DOHH2 (cell line): ENCODE measurements around the gene IER5L.

Experiments
- EZH2phosphoT487 ChIP-seq: fragments of 200-600 bp; sonication (generic); IDR thresholded peaks from 2 replicates; pipeline ENCODE4 v1.6.1; 2017; ENCODE audit warnings: borderline replicate concordance, mild to moderate bottlenecking, antibody characterized with exemption, low read length, moderate library complexity, mixed read lengths
- TF ChIP-seq, protein P1 (sequence below): fragments of 200-600 bp; sonication (generic); IDR thresholded peaks from one replicate; pipeline ENCODE4 v1.5.1; 2014; ENCODE audit warnings: antibody characterized with exemption, mild to moderate bottlenecking, low read depth, low read length; ENCODE audit not compliant: poor library complexity, severe bottlenecking

DNA sequence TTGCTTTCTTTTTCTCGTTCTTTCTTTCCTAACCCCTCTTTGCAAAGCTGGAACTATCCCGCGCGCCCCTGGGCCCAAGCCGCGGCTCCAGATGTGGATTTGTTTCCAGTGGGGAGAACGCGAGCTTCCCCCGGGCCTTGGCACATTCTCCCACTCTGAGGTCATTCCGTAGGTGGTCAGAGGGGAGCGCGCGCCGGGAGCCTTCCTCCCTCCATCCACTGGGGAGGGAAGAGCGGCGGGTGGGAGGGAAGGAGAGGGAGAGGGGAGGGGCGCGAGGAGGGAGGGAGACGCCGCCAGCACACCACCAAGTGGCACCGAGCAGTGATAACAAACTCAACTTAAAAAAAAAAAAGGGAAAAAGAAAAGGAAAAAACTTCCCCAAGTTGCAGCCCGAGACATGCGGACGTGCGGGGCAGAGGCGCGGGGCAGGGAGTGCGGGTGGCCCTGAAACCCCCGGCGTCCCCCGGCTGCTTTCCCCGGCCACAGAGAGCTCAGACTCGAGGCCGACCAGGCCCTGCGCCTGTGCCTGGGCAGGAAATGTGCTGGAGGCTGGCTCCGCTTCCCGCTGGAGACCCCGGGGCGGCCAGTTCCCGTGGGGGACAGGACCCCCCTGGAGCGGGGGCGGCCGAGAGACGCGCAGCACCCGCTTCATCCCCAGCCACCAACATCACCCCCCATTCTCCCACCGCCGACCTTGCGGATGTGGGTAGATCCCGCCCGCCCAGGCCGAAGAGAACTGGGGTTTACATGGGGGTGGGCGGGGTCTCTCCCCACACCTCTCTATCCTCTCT lies 3.1 kb downstream of the IER5L start:
- TF ChIP-seq, protein P1, sequence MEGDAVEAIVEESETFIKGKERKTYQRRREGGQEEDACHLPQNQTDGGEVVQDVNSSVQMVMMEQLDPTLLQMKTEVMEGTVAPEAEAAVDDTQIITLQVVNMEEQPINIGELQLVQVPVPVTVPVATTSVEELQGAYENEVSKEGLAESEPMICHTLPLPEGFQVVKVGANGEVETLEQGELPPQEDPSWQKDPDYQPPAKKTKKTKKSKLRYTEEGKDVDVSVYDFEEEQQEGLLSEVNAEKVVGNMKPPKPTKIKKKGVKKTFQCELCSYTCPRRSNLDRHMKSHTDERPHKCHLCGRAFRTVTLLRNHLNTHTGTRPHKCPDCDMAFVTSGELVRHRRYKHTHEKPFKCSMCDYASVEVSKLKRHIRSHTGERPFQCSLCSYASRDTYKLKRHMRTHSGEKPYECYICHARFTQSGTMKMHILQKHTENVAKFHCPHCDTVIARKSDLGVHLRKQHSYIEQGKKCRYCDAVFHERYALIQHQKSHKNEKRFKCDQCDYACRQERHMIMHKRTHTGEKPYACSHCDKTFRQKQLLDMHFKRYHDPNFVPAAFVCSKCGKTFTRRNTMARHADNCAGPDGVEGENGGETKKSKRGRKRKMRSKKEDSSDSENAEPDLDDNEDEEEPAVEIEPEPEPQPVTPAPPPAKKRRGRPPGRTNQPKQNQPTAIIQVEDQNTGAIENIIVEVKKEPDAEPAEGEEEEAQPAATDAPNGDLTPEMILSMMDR: no peak
- no peak; the same call in 1 of the 2 replicates for TF ChIP-seq EZH2phosphoT487
